Measurements from ENCODE around the gene FAM83G. TPM values are rescaled to one million over a fixed set of nuclear protein-coding genes. Genes with fewer than 3 reads are reported as not detected.

Gene FAM83G
- total and polyA plus RNA-seq, 2 donors (not counting 1 experiment from before 2014, with no cell fraction given) = 2.4 to 6.3 TPM

- no peaks in the 10 kb centered on the region for H4K20me1 ChIP-seq (ENCODE audit: control insufficient read depth, extremely low read depth, insufficient read depth, low read length)
- H3K9ac ChIP-seq (ENCODE audit: insufficient read depth, low read length) = no peak overlapping the region
- H3K27me3 ChIP-seq (ENCODE audit: control insufficient read depth, insufficient read depth, low read length) = no peaks in the 10 kb centered on the region
- no peaks in the 10 kb centered on the region for H3K4me1 ChIP-seq (ENCODE audit: control insufficient read depth, extremely low read depth, insufficient read depth, low read length)
- TF ChIP-seq CTCF (conservative IDR thresholded peaks at IDR 0.05 in 1 of 2, IDR thresholded peaks at IDR 0.05 in 1 of 2; ENCODE audit: low read depth in 1 of 2, low read length in 2 of 2) (no peak), EZH2 (IDR thresholded peaks at IDR 0.05; ENCODE audit: low read length, missing control alignments) (no peak)
- H3K27ac ChIP-seq (ENCODE audit: insufficient read depth, low read length) = no peak overlapping the region
- no peaks in the 10 kb centered on the region for H3K79me2 ChIP-seq (ENCODE audit: control insufficient read depth, insufficient read depth, low read length)
- DNase-seq (ENCODE audit: low read depth in 2 of 2) = peak in 1 of 2 donors; percentile 16
- H3K4me3 ChIP-seq (replicated peaks in 1 of 4; ENCODE audit: control extremely low read depth in 1 of 4, insufficient read depth in 1 of 4, low read depth in 3 of 4, low read length in 4 of 4) = no peak overlapping the region
- no peaks in the 10 kb centered on the region for H3K9me3 ChIP-seq (ENCODE audit: control insufficient read depth, insufficient read depth, low read depth, low read length)
- H2AFZ ChIP-seq (ENCODE audit: low read length) = no peak overlapping the region
- H3K4me2 ChIP-seq (ENCODE audit: extremely low read depth, insufficient read depth, low read length) = no peak overlapping the region
- H3K36me3 ChIP-seq (ENCODE audit: control insufficient read depth, insufficient read depth, low read length) = peaks cover 2% of the 10 kb centered on the region
These were observed 35.3 kb downstream of the FAM83G start for GRCh38 chr17:18968945-18969887.

- H3K9me3 ChIP-seq (ENCODE audit: control insufficient read depth, insufficient read depth, low read depth, low read length) = no peaks in the 10 kb centered on the region
- no peak overlapping the region for H2AFZ ChIP-seq (ENCODE audit: low read length)
- H3K4me2 ChIP-seq (ENCODE audit: extremely low read depth, insufficient read depth, low read length) = no peak overlapping the region
- no peaks in the 10 kb centered on the region for H3K27me3 ChIP-seq (ENCODE audit: control insufficient read depth, insufficient read depth, low read length)
- H3K9ac ChIP-seq (ENCODE audit: insufficient read depth, low read length) = no peak overlapping the region
- peaks cover 2% of the 10 kb centered on the region for H3K36me3 ChIP-seq (ENCODE audit: control insufficient read depth, insufficient read depth, low read length)
- H3K27ac ChIP-seq (ENCODE audit: insufficient read depth, low read length) = no peak overlapping the region
- no peak for TF ChIP-seq EZH2 (IDR thresholded peaks at IDR 0.05; ENCODE audit: low read length, missing control alignments)
- H3K4me1 ChIP-seq (ENCODE audit: control insufficient read depth, extremely low read depth, insufficient read depth, low read length) = no peaks in the 10 kb centered on the region
- H4K20me1 ChIP-seq (ENCODE audit: control insufficient read depth, extremely low read depth, insufficient read depth, low read length) = no peaks in the 10 kb centered on the region
- H3K79me2 ChIP-seq (ENCODE audit: control insufficient read depth, insufficient read depth, low read length) = no peaks in the 10 kb centered on the region
- no peak overlapping the region for H3K4me3 ChIP-seq (replicated peaks in 1 of 4; ENCODE audit: control extremely low read depth in 1 of 4, insufficient read depth in 1 of 4, low read depth in 3 of 4, low read length in 4 of 4)
- no peak for DNase-seq (ENCODE audit: low read depth in 2 of 2)
These were observed 36.2 kb downstream of the FAM83G start for GRCh38 chr17:18968345-18968744.

DNA sequence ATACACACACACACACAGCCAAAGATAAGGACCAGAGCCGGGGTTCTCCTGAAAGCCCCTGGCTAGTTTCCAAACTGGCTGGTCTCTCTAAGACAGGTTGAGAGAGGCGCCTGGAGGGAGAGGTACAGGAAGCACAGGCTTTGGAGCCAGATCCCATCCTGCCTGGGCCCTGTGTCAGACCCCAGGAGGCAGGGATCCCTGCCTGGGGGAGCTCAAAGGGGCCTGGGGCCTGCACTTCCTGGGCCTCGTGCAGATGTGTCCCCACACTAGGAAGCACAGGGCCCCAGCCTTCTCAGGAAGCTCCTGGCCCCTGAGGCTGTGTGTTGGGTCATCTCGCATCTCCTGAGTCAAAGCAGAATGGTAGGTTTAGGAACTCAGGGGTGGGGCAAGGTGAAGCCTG lies 36.6 kb downstream of the FAM83G start:
- TF ChIP-seq EZH2 (IDR thresholded peaks at IDR 0.05; ENCODE audit: low read length, missing control alignments) (no peak), CTCF (conservative IDR thresholded peaks at IDR 0.05 in 1 of 2, IDR thresholded peaks at IDR 0.05 in 1 of 2; ENCODE audit: low read depth in 1 of 2, low read length in 2 of 2) (no peak)
- no peak overlapping the region for H3K4me3 ChIP-seq (replicated peaks in 1 of 4; ENCODE audit: control extremely low read depth in 1 of 4, insufficient read depth in 1 of 4, low read depth in 3 of 4, low read length in 4 of 4)
- no peaks in the 10 kb centered on the region for H3K4me1 ChIP-seq (ENCODE audit: control insufficient read depth, extremely low read depth, insufficient read depth, low read length)
- H3K4me2 ChIP-seq (ENCODE audit: extremely low read depth, insufficient read depth, low read length) = no peak overlapping the region
- DNase-seq (ENCODE audit: low read depth in 2 of 2) = no peak
- no peaks in the 10 kb centered on the region for H3K27me3 ChIP-seq (ENCODE audit: control insufficient read depth, insufficient read depth, low read length)
- no peak overlapping the region for H3K9ac ChIP-seq (ENCODE audit: insufficient read depth, low read length)
- H3K79me2 ChIP-seq (ENCODE audit: control insufficient read depth, insufficient read depth, low read length) = no peaks in the 10 kb centered on the region
- no peak overlapping the region for H3K27ac ChIP-seq (ENCODE audit: insufficient read depth, low read length)
- no peak overlapping the region for H2AFZ ChIP-seq (ENCODE audit: low read length)
- H3K9me3 ChIP-seq (ENCODE audit: control insufficient read depth, insufficient read depth, low read depth, low read length) = no peaks in the 10 kb centered on the region
- H3K36me3 ChIP-seq (ENCODE audit: control insufficient read depth, insufficient read depth, low read length) = peaks cover 2% of the 10 kb centered on the region
- H4K20me1 ChIP-seq (ENCODE audit: control insufficient read depth, extremely low read depth, insufficient read depth, low read length) = no peaks in the 10 kb centered on the region

Measured in fibroblast of lung (primary cell).